Globus pallidus (tissue), 1 donor: ENCODE results near the gene MYOD1.

Experiments
- DNase-seq: peaks from one replicate; pipeline ENCODE4 v3.0.0-alpha.2; 2015; ENCODE audit warnings: low spot score

MYOD1 gene

GRCh38 chr11:17750013-17750800 lies 30.8 kb downstream of the MYOD1 start:
- DNase-seq: no peak

- no peak for DNase-seq
These were observed 31.4 kb downstream of the MYOD1 start for GRCh38 chr11:17750801-17751165.

- no peak for DNase-seq
These were observed 32.2 kb downstream of the MYOD1 start for GRCh38 chr11:17751558-17751957.

GRCh38 chr11:17752144-17752543 lies 32.8 kb downstream of the MYOD1 start:
- DNase-seq: no peak

- DNase-seq: no peak
These were observed 33.8 kb downstream of the MYOD1 start for GRCh38 chr11:17753153-17753552.

GRCh38 chr11:17753641-17754040 lies 34.3 kb downstream of the MYOD1 start:
- DNase-seq: no peak

- no peak for DNase-seq
These were observed 36.5 kb downstream of the MYOD1 start for GRCh38 chr11:17755891-17756290.

- DNase-seq: peak; percentile 13
These were observed 41.0 kb downstream of the MYOD1 start for GRCh38 chr11:17760102-17761029.

GRCh38 chr11:17762309-17762974 lies 43.1 kb downstream of the MYOD1 start:
- DNase-seq: no peak

- no peak for DNase-seq
These were observed 43.9 kb downstream of the MYOD1 start for GRCh38 chr11:17763244-17763643.

- no peak for DNase-seq
These were observed 44.3 kb downstream of the MYOD1 start for GRCh38 chr11:17763703-17764102.

GRCh38 chr11:17764446-17765218 lies 45.3 kb downstream of the MYOD1 start:
- DNase-seq: no peak

GRCh38 chr11:17765356-17766072 lies 46.1 kb downstream of the MYOD1 start:
- DNase-seq: no peak

- DNase-seq: no peak
These were observed 46.6 kb downstream of the MYOD1 start for GRCh38 chr11:17766073-17766359.

- no peak for DNase-seq
These were observed 47.2 kb downstream of the MYOD1 start for GRCh38 chr11:17766590-17766989.

GRCh38 chr11:17767301-17767885 lies 48.0 kb downstream of the MYOD1 start:
- no peak for DNase-seq

- no peak for DNase-seq
These were observed 48.5 kb downstream of the MYOD1 start for GRCh38 chr11:17767914-17768313.

GRCh38 chr11:17768547-17768946 lies 49.2 kb downstream of the MYOD1 start:
- DNase-seq: no peak

- no peak for DNase-seq
These were observed 49.8 kb downstream of the MYOD1 start for GRCh38 chr11:17769218-17769617.

- DNase-seq: no peak
These were observed 50.8 kb downstream of the MYOD1 start for GRCh38 chr11:17770048-17770652.

- no peak for DNase-seq
These were observed 51.5 kb downstream of the MYOD1 start for GRCh38 chr11:17770917-17771316.
